HG02642 (cell line): ENCODE results near the gene TMEM47.

ENCODE experiments used
- ATAC-seq: cut with Tn5 transposase; IDR thresholded peaks from one replicate; pipeline ENCODE4 v1.9.1; 2021; ENCODE audit warnings: mild to moderate bottlenecking; ENCODE audit not compliant: unreplicated experiment, poor library complexity

Gene TMEM47

GRCh38 chrX:34586346-34586911 is 70.7 kb downstream of the TMEM47 start:
- no peak for ATAC-seq

- no peak for ATAC-seq
Measured at GRCh38 chrX:34585561-34585960, 71.5 kb downstream of the TMEM47 start.

- no peak for ATAC-seq
Measured at GRCh38 chrX:34584781-34585180, 72.3 kb downstream of the TMEM47 start.

- ATAC-seq = no peak
Measured at GRCh38 chrX:34580069-34580468, 77.0 kb downstream of the TMEM47 start.

- no peak for ATAC-seq
Measured at GRCh38 chrX:34578237-34578636, 78.8 kb downstream of the TMEM47 start.
